Dermis blood vessel endothelial cell (primary cell): ENCODE data around the gene TEF. TPM values are rescaled to one million over a fixed set of nuclear protein-coding genes. Genes with fewer than 3 reads are reported as not detected.

Experiments
- total RNA-seq: library from RNA; depleted of rRNA; stranded (reverse); fragments of >200 nt; gene quantifications from 2 replicates; pipeline ENCODE4 v1.2.3, GENCODE V29; 2014

TEF gene
- total RNA-seq, 1 donor from 2014 or later = 4.3 TPM

Other genes starting within 250 kb of the TEF start
- gene L3MBTL2, start 176.6 kb upstream of the TEF start, total RNA-seq = 27.8 and 33.2 TPM in 2 replicates
- 1.1 and 2.0 TPM in 2 replicates for gene CHADL, start 141.0 kb upstream of the TEF start, total RNA-seq
- 84.2 and 106 TPM in 2 replicates for gene RANGAP1, start 95.8 kb upstream of the TEF start, total RNA-seq
- 68.4 and 102 TPM in 2 replicates for gene ZC3H7B, start 80.4 kb upstream of the TEF start, total RNA-seq
- gene TOB2, start 64.9 kb downstream of the TEF start, total RNA-seq = 18.0 and 25.7 TPM in 2 replicates
- gene PHF5A, start 86.8 kb downstream of the TEF start, total RNA-seq = 63.8 and 76.2 TPM in 2 replicates
- 75.0 and 114 TPM in 2 replicates for gene ACO2, start 87.2 kb downstream of the TEF start, total RNA-seq
- gene POLR3H, start 162.5 kb downstream of the TEF start, total RNA-seq = 11.7 and 20.3 TPM in 2 replicates
- not detected in 2 replicates for gene CSDC2, start 179.1 kb downstream of the TEF start, total RNA-seq
- 2.3 and 3.6 TPM in 2 replicates for gene PMM1, start 207.9 kb downstream of the TEF start, total RNA-seq
- gene DESI1, start 239.1 kb downstream of the TEF start, total RNA-seq = 16.5 and 26.7 TPM in 2 replicates
- 343 and 459 TPM in 2 replicates for gene XRCC6, start 239.4 kb downstream of the TEF start, total RNA-seq